Lower leg skin (tissue), 4 donors: ENCODE data around the gene APOC3. TPM values are rescaled to one million over a fixed set of nuclear protein-coding genes. Genes with fewer than 3 reads are reported as not detected.
"Not testable (repeated sequence)": the region's sequence is repeated elsewhere in the genome, so short reads cannot be mapped to it uniquely, and the experiment has no call there.

Experiments used
- DNase-seq, 2 donors: peaks; one replicate each; pipeline ENCODE4 v3.0.0-alpha.2; 2019; ENCODE audit warnings: low spot score in 2 of 2
- H3K4me3 ChIP-seq: fragments of 200-600 bp; sonication (generic); 2 replicates; pipeline ENCODE4 v1.5.1; 2017; ENCODE audit warnings: mild to moderate bottlenecking, low read depth; ENCODE audit not compliant: poor library complexity, severe bottlenecking
- POLR2A ChIP-seq, 2 donors: fragments of 450-650 bp; IDR thresholded peaks; one replicate each; pipeline ENCODE4 v1.6.1; 2016 to 2017; ENCODE audit warnings: antibody characterized with exemption in 2 of 2, mild to moderate bottlenecking in 1 of 2, moderate library complexity in 1 of 2
- WGBS, 2 donors: methylation state at CpG; one replicate each; pipeline ENCODE4 v1.1.5; 2018; 5-methylcytosine and 5-hydroxymethylcytosine counted together
- intact Hi-C: fragments of 100-400 bp; cut with DNase I; formaldehyde crosslinking; loops from one replicate; pipeline ENCODE4 v1.15.0; 2023; ENCODE audit warnings: low total_unique reads
- total RNA-seq, 4 donors: library from RNA; depleted of rRNA; stranded (reverse); fragments of >200 nt; gene quantifications; one replicate each; pipeline ENCODE4 v1.1.0, GENCODE V29; 2016
- TF ChIP-seq, protein P1 (sequence below), 3 donors: fragments of 450-650 bp; IDR thresholded peaks; one replicate each; pipeline ENCODE4 v1.5.1; 2016; ENCODE audit warnings: antibody characterized with exemption in 3 of 3, mild to moderate bottlenecking in 3 of 3, moderate library complexity in 2 of 3

APOC3 gene
- total RNA-seq, 4 donors from 2014 or later: not detected

DNA sequence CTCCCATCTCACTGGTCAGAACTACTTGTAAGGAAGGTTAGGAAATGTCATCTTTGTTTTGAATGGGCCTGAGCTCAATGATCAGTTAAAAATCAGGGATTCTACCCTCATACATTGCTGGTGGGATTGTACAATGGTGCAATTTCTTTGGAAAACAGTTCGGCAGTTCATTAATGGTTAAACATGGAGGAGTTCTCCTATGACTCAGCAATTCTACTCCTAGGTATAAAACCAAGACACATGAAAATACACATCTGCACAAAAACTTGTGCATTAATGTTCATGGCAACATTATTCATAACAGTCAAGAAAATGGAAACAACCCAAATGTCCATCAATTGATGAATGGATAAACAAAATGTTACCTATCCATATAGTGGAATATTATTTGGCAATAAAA, 33.2 kb upstream of the APOC3 start:
- DNase-seq: no peak
- H3K4me3 ChIP-seq: no peak overlapping the region
- intact Hi-C loops: no loop called here
- 88 to 91% methylated on average over 1 of the region's 1 CpG for WGBS, 2 donors
- no peak for TF ChIP-seq POLR2A (IDR thresholded peaks at IDR 0.05)
- TF ChIP-seq, protein P1, sequence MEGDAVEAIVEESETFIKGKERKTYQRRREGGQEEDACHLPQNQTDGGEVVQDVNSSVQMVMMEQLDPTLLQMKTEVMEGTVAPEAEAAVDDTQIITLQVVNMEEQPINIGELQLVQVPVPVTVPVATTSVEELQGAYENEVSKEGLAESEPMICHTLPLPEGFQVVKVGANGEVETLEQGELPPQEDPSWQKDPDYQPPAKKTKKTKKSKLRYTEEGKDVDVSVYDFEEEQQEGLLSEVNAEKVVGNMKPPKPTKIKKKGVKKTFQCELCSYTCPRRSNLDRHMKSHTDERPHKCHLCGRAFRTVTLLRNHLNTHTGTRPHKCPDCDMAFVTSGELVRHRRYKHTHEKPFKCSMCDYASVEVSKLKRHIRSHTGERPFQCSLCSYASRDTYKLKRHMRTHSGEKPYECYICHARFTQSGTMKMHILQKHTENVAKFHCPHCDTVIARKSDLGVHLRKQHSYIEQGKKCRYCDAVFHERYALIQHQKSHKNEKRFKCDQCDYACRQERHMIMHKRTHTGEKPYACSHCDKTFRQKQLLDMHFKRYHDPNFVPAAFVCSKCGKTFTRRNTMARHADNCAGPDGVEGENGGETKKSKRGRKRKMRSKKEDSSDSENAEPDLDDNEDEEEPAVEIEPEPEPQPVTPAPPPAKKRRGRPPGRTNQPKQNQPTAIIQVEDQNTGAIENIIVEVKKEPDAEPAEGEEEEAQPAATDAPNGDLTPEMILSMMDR (IDR thresholded peaks at IDR 0.05): no peak

DNA sequence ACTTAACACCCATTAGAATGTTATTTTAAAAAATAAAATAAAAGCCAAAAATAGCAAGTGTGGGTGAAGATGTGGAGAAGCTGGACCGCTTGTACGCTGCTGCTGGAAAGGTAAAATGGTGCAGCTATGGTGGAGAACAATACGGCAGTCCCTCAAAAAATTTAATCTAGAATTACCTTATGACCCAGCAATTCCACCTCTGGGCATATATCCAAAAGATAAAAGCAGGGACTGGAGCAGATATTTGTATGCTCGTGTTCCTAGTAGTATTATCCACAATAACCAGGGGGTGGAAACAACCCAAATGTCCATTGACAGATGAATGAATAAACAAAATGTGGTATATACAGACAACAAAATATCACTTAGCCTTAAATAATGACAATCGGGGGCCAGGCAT, 31.9 kb upstream of the APOC3 start:
- H3K4me3 ChIP-seq: no peak overlapping the region
- TF ChIP-seq, protein P1 (IDR thresholded peaks at IDR 0.05): no peak
- no peak for TF ChIP-seq POLR2A (IDR thresholded peaks at IDR 0.05)
- intact Hi-C loops: no loop called here
- WGBS, 2 donors: 91 to 97% methylated on average over 5 of the region's 5 CpGs
- DNase-seq: no peak

DNA sequence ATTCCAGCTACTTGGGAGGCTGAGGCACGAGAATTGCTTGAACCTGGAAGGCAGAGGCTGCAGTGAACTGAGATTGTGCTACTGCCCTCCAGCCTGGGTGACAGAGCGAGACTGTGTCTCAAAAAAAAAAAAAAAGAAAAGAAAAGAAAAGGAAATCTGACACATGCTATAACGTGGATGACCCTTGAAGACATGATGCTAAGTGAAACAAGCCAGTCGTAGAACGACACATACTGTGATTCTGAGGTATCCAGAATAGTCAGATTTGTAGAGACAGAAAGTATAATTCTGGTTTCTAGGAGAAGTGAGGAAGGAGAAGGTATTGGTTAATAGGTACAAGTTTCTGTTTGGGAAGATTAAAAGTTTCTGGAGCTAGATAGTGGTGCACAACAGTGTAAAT, 31.3 kb upstream of the APOC3 start:
- WGBS, 2 donors: 74 to 81% methylated on average over 5 of the region's 5 CpGs
- intact Hi-C loops: no loop called here
- TF ChIP-seq POLR2A (IDR thresholded peaks at IDR 0.05): no peak
- TF ChIP-seq, protein P1 (IDR thresholded peaks at IDR 0.05): no peak

DNA sequence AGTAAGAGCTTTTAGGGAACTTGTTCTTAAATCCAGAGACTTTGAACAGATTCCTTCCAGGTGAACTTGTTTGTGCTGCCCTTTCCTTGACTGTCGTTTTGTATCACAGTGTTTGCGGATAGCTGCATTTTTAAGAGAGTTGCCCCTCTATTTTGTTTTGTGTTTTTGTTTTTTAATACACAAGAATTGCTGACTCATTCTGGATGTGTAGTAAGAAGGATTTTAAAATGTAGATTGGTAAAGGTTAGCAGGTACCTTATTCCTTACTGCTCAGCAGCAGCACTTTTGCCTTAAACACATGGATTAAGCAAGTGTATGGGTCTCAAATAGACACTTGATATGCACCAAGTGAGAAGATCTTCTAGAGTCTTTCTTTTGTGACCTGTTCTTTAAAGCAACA, 29.1 kb upstream of the APOC3 start:
- no peak for TF ChIP-seq POLR2A (IDR thresholded peaks at IDR 0.05)
- TF ChIP-seq, protein P1 (IDR thresholded peaks at IDR 0.05): no peak
- intact Hi-C loops: no loop called here
- WGBS, 2 donors: 84 to 90% methylated on average over 2 of the region's 2 CpGs
- no peak overlapping the region for H3K4me3 ChIP-seq
- no peak for DNase-seq

More for the DNA sequence above, 31.3 kb upstream of the APOC3 start:
- H3K4me3 ChIP-seq: no peak overlapping the region
- DNase-seq: no peak

DNA sequence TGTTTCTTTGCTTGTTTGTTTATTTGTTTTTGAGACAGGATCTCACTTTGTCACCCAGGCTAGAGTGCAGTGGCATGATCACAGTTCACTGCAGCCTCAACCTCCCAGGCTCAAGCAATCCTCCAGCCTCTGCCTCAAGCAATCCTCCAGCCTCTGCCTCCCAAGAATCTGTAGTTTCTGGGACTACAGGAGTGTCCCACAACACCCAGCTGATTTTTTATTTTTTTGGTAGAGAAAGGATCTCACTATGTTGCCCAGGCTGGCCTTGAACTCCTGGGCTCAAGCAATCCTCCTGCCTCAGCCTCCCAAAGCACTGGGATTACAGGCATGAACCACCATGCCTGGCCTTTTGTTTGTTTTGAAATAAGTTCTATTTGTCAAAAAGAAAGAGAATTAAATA, 28.0 kb upstream of the APOC3 start:
- peak in 1 of 2 donors; percentile 12 for DNase-seq
- intact Hi-C loops, H3K4me3 ChIP-seq: not testable (repeated sequence)

DNA sequence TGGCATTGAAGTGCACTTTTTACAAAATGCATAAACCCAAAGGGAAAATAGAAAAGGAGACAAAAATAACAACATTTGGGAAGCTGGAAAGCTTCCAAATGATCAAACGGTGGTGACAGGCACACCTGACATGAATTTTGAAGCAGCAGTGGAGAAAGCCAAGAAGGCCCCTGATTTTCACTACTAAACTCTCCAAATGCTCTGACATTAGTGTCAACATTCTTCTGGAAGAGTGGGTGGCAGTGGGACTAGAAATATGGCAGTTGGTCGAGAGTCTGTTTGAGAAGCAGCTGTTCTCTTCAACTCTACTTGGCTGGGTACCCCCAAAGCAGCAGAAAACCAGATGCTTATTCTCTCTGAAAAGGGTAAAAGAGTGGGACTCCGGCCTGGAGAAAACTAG, 25.7 kb upstream of the APOC3 start:
- WGBS, 2 donors: 42 to 48% methylated on average over 3 of the region's 3 CpGs
- no peak for DNase-seq
- no peak for TF ChIP-seq POLR2A (IDR thresholded peaks at IDR 0.05)
- TF ChIP-seq, protein P1 (IDR thresholded peaks at IDR 0.05): no peak
- no peak overlapping the region for H3K4me3 ChIP-seq
- intact Hi-C loops: no loop called here
